GOT3 (cell line): Measurements from ENCODE around the gene HPCAL1.

ENCODE experiments used
- DNase-seq: peaks from one replicate; lab custom pipeline; 2025; ENCODE audit warnings: mixed read lengths; lab: John Stamatoyannopoulos, UW

Gene HPCAL1

GRCh38 chr2:10389573-10389972, 86.9 kb downstream of the HPCAL1 start:
- no peak for DNase-seq

GRCh38 chr2:10390369-10390801, 87.7 kb downstream of the HPCAL1 start:
- DNase-seq: no peak

GRCh38 chr2:10392100-10392499, 89.4 kb downstream of the HPCAL1 start:
- DNase-seq: no peak

- no peak for DNase-seq
Measured at GRCh38 chr2:10392548-10392947, 89.8 kb downstream of the HPCAL1 start.

- no peak for DNase-seq
Measured at GRCh38 chr2:10392951-10393639, 90.4 kb downstream of the HPCAL1 start.

GRCh38 chr2:10393640-10393982, 90.9 kb downstream of the HPCAL1 start:
- no peak for DNase-seq

- no peak for DNase-seq
Measured at GRCh38 chr2:10395893-10396292, 93.2 kb downstream of the HPCAL1 start.

GRCh38 chr2:10396464-10396863, 93.8 kb downstream of the HPCAL1 start:
- DNase-seq: no peak

GRCh38 chr2:10397297-10397875, 94.7 kb downstream of the HPCAL1 start:
- no peak for DNase-seq

GRCh38 chr2:10397878-10398277, 95.2 kb downstream of the HPCAL1 start:
- DNase-seq: no peak

GRCh38 chr2:10398496-10398895, 95.8 kb downstream of the HPCAL1 start:
- DNase-seq: no peak

- DNase-seq: no peak
Measured at GRCh38 chr2:10399358-10399757, 96.7 kb downstream of the HPCAL1 start.

GRCh38 chr2:10400002-10400401, 97.3 kb downstream of the HPCAL1 start:
- DNase-seq: no peak

- DNase-seq: no peak
Measured at GRCh38 chr2:10400568-10400977, 97.9 kb downstream of the HPCAL1 start.

- DNase-seq: no peak
Measured at GRCh38 chr2:10400978-10401951, 98.6 kb downstream of the HPCAL1 start.

- no peak for DNase-seq
Measured at GRCh38 chr2:10402062-10402585, 99.4 kb downstream of the HPCAL1 start.

GRCh38 chr2:10402653-10403215, 100.0 kb downstream of the HPCAL1 start:
- DNase-seq: no peak

GRCh38 chr2:10404324-10405143, 101.8 kb downstream of the HPCAL1 start:
- DNase-seq: no peak

GRCh38 chr2:10405448-10405847, 102.7 kb downstream of the HPCAL1 start:
- DNase-seq: peak; percentile 67

- no peak for DNase-seq
Measured at GRCh38 chr2:10406016-10406415, 103.3 kb downstream of the HPCAL1 start.

- DNase-seq: no peak
Measured at GRCh38 chr2:10406491-10407188, 103.9 kb downstream of the HPCAL1 start.
